ENCODE measurements around the gene EGR2. TPM values are rescaled to one million over a fixed set of nuclear protein-coding genes. Genes with fewer than 3 reads are reported as not detected.

The EGR2 gene
- total RNA-seq, 1 donor from 2014 or later: 12.1 TPM

GRCh38 chr10:62803724-62804355, 12.3 kb downstream of the EGR2 start:
- Mint-ChIP-seq H3K27me3 (ENCODE audit: low read depth, unreplicated experiment) (no peaks in the 10 kb centered on the region), H3K27ac (ENCODE audit: unreplicated experiment) (peak overlapping the region; percentile 99), H3K9me3 (ENCODE audit: unreplicated experiment) (peaks cover 2% of the 10 kb centered on the region), H3K4me1 (ENCODE audit: low read depth, unreplicated experiment) (peaks cover 26% of the 10 kb centered on the region), H3K4me3 (ENCODE audit: unreplicated experiment) (peak overlapping the region; percentile 96), H3K36me3 (ENCODE audit: low read depth, unreplicated experiment) (no peaks in the 10 kb centered on the region)
- peaks cover 2% of the 10 kb centered on the region for H3K36me3 ChIP-seq (ENCODE audit: insufficient read depth, low read length)
- DNase-seq (ENCODE audit: low read depth): no peak
- H3K27ac ChIP-seq (ENCODE audit: low read depth, low read length): peak overlapping the region; percentile 92
- H3K9ac ChIP-seq (ENCODE audit: low read length): peak overlapping the region; percentile 86
- H4K20me1 ChIP-seq (ENCODE audit: insufficient read depth, low read length): peaks cover 37% of the 10 kb centered on the region
- H3K4me2 ChIP-seq (ENCODE audit: low read length): peak overlapping the region; percentile 96
- H3K79me2 ChIP-seq (ENCODE audit: insufficient read depth, low read length): peaks cover 41% of the 10 kb centered on the region
- H3K9me3 ChIP-seq (ENCODE audit: insufficient read depth, low read depth, low read length): no peaks in the 10 kb centered on the region
- peaks cover 11% of the 10 kb centered on the region for H3K27me3 ChIP-seq (ENCODE audit: insufficient read depth, low read length)
- H2AFZ ChIP-seq (ENCODE audit: low read depth, low read length): peak overlapping the region; percentile 83
- peaks cover 14% of the 10 kb centered on the region for H3K4me1 ChIP-seq (ENCODE audit: insufficient read depth, low read length)
- TF ChIP-seq EZH2 (IDR thresholded peaks at IDR 0.05; ENCODE audit: insufficient read depth, low read length): no peak
- TF ChIP-seq, protein P1, sequence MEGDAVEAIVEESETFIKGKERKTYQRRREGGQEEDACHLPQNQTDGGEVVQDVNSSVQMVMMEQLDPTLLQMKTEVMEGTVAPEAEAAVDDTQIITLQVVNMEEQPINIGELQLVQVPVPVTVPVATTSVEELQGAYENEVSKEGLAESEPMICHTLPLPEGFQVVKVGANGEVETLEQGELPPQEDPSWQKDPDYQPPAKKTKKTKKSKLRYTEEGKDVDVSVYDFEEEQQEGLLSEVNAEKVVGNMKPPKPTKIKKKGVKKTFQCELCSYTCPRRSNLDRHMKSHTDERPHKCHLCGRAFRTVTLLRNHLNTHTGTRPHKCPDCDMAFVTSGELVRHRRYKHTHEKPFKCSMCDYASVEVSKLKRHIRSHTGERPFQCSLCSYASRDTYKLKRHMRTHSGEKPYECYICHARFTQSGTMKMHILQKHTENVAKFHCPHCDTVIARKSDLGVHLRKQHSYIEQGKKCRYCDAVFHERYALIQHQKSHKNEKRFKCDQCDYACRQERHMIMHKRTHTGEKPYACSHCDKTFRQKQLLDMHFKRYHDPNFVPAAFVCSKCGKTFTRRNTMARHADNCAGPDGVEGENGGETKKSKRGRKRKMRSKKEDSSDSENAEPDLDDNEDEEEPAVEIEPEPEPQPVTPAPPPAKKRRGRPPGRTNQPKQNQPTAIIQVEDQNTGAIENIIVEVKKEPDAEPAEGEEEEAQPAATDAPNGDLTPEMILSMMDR (IDR thresholded peaks at IDR 0.05; ENCODE audit: insufficient read depth, low read depth, low read length): no peak
- FAIRE-seq: no peak
- peak overlapping the region; percentile 91 for H3K4me3 ChIP-seq (ENCODE audit: insufficient read depth, low read depth, low read length)

DNA sequence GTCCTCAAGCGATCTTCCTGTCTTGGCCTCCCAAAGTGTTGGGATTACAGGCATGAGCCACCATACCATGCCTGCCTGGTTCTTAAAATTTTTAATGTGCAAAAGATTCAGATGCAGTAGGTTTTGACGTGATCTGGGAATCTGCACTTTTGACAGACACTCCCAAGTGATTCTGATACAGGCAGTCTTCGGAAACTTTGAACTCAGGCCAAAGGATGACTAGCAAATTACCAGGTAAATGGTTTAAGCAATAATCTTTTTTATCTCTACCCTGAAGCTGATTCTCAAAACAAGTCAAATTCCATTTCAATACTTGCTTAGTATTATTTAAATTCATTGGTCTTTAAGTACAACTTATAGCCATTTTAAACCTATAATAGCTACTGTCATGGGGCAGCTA, 14.3 kb downstream of the EGR2 start:
- H3K36me3 ChIP-seq (ENCODE audit: insufficient read depth, low read length): no peaks in the 10 kb centered on the region
- H3K27me3 Mint-ChIP-seq (ENCODE audit: low read depth, unreplicated experiment): no peaks in the 10 kb centered on the region
- no peaks in the 10 kb centered on the region for H3K36me3 Mint-ChIP-seq (ENCODE audit: low read depth, unreplicated experiment)
- no peak for DNase-seq (ENCODE audit: low read depth)
- H3K4me3 ChIP-seq (ENCODE audit: insufficient read depth, low read depth, low read length): no peak overlapping the region
- peaks cover 17% of the 10 kb centered on the region for H4K20me1 ChIP-seq (ENCODE audit: insufficient read depth, low read length)
- no peak overlapping the region for H3K27ac Mint-ChIP-seq (ENCODE audit: unreplicated experiment)
- FAIRE-seq: no peak
- H3K4me2 ChIP-seq (ENCODE audit: low read length): no peak overlapping the region
- peaks cover 21% of the 10 kb centered on the region for H3K79me2 ChIP-seq (ENCODE audit: insufficient read depth, low read length)
- H3K27me3 ChIP-seq (ENCODE audit: insufficient read depth, low read length): peaks cover 15% of the 10 kb centered on the region
- H3K27ac ChIP-seq (ENCODE audit: low read depth, low read length): no peak overlapping the region
- peaks cover 2% of the 10 kb centered on the region for H3K9me3 Mint-ChIP-seq (ENCODE audit: unreplicated experiment)
- no peak overlapping the region for H3K4me3 Mint-ChIP-seq (ENCODE audit: unreplicated experiment)
- peaks cover 9% of the 10 kb centered on the region for H3K4me1 ChIP-seq (ENCODE audit: insufficient read depth, low read length)
- no peak overlapping the region for H3K9ac ChIP-seq (ENCODE audit: low read length)
- TF ChIP-seq, protein P1 (IDR thresholded peaks at IDR 0.05; ENCODE audit: insufficient read depth, low read depth, low read length): no peak
- TF ChIP-seq EZH2 (IDR thresholded peaks at IDR 0.05; ENCODE audit: insufficient read depth, low read length): no peak
- H3K4me1 Mint-ChIP-seq (ENCODE audit: low read depth, unreplicated experiment): peaks cover 8% of the 10 kb centered on the region
- H3K9me3 ChIP-seq (ENCODE audit: insufficient read depth, low read depth, low read length): no peaks in the 10 kb centered on the region
- no peak overlapping the region for H2AFZ ChIP-seq (ENCODE audit: low read depth, low read length)

GRCh38 chr10:62796896-62797295, 19.3 kb downstream of the EGR2 start:
- Mint-ChIP-seq H3K27ac (ENCODE audit: unreplicated experiment) (no peak overlapping the region), H3K27me3 (ENCODE audit: low read depth, unreplicated experiment) (peaks cover 4% of the 10 kb centered on the region), H3K4me1 (ENCODE audit: low read depth, unreplicated experiment) (peaks cover 5% of the 10 kb centered on the region), H3K4me3 (ENCODE audit: unreplicated experiment) (no peak overlapping the region), H3K36me3 (ENCODE audit: low read depth, unreplicated experiment) (peaks cover 2% of the 10 kb centered on the region), H3K9me3 (ENCODE audit: unreplicated experiment) (peaks cover 2% of the 10 kb centered on the region)
- Histone ChIP-seq H2AFZ (ENCODE audit: low read depth, low read length) (no peak overlapping the region), H3K27me3 (ENCODE audit: insufficient read depth, low read length) (peaks cover 20% of the 10 kb centered on the region), H3K79me2 (ENCODE audit: insufficient read depth, low read length) (no peaks in the 10 kb centered on the region), H3K4me2 (ENCODE audit: low read length) (no peak overlapping the region), H3K36me3 (ENCODE audit: insufficient read depth, low read length) (no peaks in the 10 kb centered on the region), H3K27ac (ENCODE audit: low read depth, low read length) (no peak overlapping the region), H4K20me1 (ENCODE audit: insufficient read depth, low read length) (no peaks in the 10 kb centered on the region), H3K4me1 (ENCODE audit: insufficient read depth, low read length) (no peaks in the 10 kb centered on the region), H3K4me3 (ENCODE audit: insufficient read depth, low read depth, low read length) (no peak overlapping the region), H3K9ac (ENCODE audit: low read length) (no peak overlapping the region), H3K9me3 (ENCODE audit: insufficient read depth, low read depth, low read length) (no peaks in the 10 kb centered on the region)
- TF ChIP-seq, protein P1 (IDR thresholded peaks at IDR 0.05; ENCODE audit: insufficient read depth, low read depth, low read length): no peak
- no peak for TF ChIP-seq EZH2 (IDR thresholded peaks at IDR 0.05; ENCODE audit: insufficient read depth, low read length)
- DNase-seq (ENCODE audit: low read depth) (no peak), FAIRE-seq (peak; percentile 23)
